HUDEP-2 (cell line): ENCODE results near the gene UBXN11.

Experiments used
- DNase-seq, 76 experiments: peaks; one replicate each; lab custom pipeline; 2025; ENCODE audit not compliant: unreplicated experiment in 76 of 76; lab: John Stamatoyannopoulos, UW

Gene UBXN11

DNA sequence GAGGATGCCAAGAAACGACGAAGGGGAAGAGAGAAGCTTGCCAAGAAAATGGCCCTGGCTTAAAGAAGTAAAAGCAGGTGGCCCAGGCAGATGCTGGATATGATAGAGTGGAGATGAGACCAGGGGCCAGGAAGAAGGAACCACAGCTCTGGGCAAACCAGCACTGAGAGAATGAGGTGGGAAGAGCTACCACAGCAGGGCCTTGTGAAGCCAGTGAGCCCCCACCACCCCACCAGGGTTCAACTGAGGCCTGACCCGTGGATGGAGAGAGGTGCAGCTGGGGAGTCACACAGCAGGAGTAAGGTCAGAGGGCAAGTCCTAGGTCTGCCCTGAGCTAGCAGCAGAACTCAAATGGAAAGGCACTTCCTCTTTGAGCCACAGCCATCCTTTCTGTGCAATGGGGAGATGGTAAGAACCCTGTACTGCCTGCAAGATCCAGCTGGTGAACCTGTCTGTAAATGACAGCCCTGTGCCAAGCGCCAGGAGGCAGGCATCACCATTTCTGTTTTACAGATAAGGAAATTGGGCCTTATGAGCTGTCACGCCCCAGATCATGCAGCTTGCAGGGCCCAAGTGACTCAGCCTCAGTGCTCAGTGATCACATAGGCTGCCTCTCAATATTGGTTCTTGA is 18.0 kb downstream of the UBXN11 start:
- DNase-seq, result peak in 74 of 76 experiments; percentile 30 to 94 (median 82)

DNA sequence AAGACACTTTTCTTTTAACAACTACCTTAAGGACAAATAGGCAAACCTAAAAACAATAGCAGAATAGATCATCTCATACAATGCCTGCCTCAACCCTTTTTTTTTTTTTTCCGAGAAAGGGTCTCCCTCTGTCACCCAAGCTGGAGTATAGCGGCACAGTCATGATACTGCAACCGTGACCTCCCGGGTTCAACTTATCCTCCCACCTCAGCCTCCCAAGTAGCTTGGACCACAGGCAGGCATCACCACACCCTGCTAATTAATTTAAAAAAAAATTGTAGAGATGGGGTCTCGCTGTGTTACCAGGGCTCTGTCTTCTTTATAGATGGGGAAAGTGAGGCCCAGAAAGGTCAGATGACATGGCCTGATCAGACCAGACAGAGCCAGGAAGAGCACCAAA is 18.6 kb downstream of the UBXN11 start:
- DNase-seq, result no peak

DNA sequence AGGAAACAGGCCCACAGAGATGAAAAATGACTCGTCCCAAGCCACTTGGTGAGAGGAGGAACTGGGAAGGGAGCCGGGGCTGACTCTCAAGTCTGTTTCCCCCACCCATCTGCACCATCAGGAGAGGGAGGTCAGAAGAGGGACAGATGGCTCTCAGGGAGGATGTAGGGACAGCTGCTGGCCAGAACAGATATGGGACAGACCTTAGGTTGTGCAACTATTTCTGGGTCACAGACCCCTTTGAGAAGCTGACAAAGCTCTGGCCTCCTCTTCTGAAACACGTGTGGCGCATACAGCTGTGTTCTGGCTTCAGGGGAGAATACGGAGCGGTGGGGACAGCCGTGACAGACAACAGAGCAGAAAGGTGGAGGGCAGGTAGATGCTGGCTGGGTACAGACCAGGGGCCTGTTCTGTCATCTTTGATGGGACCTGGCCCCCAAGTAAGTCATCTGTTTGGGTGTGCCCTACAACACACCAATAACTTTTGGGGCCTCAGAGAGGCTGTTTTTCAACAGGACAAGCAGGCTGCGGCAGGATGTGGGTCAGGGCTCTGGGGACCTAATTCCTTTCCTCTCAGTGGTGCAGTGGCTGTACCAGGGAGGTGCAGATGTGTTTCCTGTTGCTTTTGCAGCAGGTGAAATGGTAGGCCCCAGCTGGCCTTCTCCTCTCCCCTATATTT is 19.3 kb downstream of the UBXN11 start:
- DNase-seq, result no peak

DNA sequence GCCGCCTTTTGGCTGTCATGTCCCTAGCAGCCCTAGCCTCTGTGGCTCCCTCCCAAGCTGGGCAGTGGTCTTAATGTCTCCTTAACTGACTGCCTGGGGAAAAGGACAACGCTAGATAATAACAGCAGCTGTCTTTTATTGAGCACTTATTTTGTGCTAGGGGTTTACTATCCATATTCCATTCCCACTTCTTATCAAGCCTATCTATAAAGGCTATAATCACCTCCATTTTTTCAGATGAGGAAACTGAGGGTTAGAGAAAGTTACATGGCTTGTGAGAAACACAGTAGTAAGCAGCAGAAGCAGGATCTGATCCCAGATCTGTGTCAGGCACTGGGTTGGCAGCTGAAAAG is 20.4 kb downstream of the UBXN11 start:
- DNase-seq, result no peak

DNA sequence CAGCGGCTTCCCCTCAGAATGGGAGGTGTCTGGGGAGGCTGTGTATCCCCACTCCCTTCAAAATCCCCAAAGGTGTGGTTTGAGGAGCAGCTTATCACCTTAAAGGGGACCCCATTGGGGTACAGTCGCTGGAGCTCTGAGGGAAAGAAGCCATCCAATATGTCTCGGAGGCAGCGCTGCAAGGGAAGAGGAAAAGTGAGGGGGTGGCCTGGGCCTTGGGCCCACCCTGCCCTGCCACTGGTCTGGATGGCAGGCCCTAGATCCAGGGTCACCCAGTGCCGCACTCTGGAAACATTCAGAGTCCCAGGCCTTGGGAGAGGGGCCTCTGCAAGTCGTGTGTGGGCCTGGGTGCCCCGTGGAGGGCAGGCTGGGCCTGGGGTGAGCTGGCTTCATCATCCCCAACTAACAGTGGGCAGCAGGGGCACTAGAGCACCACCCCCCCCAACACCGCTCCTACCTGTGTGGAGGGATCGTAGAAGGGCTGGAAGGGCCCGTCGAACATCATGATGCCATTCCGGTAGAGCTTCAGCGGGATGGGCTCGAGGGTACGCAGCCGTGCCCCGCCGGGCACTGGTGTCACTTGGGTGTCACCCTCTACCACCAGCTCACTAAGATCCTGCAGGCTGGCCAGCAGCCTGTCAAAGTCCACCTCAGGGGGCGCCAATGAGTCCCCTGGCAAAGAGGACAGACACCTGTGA is 20.9 kb downstream of the UBXN11 start:
- peak in 61 of 76 experiments; percentile 4 to 73 (median 48) for DNase-seq

DNA sequence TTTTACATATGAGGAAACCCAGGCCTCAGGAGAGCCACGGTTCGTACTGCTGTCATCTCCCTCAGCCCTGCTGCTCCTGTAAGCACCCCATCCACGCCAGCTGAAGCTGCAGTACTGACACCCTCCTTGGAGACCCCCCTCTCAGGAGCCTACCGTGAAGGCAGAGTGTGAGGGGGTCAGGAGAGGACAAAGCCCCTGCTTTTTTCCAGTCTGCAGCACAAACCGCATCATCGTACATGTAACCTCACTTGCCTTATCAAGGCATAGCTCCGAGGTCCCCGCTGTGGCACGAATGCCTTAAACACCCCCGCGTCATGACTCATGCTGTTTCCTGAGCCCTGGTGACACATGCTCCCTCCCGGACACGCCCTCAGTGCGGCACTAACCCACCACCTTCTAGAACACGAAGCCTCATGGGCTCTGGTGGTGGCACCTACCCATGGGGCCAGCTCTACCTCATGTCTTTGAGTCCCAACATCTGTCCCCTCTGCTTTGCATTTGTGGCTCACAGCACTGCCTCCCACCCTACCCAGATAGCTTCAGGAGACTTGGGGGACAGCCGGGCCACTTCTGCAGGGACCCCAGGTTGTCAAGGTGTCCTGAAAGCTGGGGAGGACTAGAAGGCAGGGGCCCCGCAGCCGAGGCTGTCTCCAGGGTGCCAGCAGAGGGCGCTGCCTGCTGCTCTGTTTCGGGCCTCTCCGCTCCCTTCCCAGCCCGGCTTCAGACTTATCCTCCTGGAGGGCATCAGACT is 21.7 kb downstream of the UBXN11 start:
- DNase-seq, result peak in 75 of 76 experiments; percentile 55 to 97 (median 93)

DNA sequence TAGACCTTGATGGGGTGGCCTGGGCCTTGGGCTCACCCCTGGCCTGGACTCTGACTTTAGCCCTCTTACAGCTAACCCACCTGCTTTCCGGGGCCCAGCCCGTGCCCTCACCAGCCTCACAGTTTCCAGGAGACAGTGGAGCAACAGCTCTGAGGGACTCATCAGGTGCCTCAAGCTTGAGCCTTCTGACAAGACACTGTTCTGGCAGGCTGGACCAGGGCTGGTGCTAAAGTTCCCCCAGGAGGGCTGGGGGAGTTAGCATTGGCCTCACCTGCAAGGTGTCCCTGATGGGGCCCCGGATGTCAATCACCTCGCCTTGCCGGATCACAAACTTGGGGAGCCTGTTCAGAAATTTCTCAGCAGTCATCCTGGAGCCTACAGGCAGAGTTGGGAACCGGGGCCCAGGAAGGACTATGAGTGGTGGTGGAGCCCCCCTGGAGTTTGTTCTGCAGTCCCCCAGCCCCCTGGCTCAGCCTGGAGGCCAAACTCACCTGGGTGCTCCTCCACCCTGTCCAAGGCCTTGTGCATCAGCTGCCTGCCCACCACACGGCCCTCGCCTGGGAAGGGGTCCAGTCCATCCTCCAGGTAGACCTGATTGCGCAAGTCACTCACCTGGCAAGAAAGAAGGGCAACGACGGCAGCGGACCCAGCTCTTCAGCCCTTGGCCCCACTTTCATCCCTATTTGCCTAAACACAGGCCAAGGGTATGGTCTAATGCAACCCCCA is 22.4 kb downstream of the UBXN11 start:
- DNase-seq, result peak in 1 of 76 experiments; percentile 30

DNA sequence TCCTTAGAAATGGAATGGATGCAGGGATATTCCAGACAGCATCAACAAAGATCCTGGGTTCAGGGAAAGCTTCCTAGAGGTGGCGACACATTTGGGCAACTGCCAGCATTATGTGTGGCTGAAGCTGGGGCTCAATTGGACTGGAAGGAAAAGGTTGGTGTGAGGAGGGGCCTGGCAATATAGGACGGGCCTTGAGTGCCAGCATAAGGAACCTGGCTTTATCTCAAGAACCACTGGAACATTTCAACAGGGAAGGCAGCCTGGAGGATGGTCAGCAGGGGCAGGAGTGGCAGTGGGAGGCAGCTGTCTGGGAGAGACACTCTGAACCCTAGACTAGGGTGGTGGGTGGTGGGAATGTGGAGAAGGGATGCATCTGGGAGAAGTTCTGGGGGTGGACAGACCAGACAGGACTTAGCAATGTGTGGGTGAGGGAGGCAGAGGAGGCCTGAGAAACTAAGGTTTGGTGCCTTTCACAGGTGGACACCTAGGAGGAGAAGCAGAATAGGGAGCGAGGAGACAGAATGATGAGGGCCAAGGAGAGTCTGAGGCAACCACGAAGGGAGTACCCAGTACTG is 23.1 kb downstream of the UBXN11 start:
- DNase-seq, result peak in 1 of 76 experiments; percentile 11

DNA sequence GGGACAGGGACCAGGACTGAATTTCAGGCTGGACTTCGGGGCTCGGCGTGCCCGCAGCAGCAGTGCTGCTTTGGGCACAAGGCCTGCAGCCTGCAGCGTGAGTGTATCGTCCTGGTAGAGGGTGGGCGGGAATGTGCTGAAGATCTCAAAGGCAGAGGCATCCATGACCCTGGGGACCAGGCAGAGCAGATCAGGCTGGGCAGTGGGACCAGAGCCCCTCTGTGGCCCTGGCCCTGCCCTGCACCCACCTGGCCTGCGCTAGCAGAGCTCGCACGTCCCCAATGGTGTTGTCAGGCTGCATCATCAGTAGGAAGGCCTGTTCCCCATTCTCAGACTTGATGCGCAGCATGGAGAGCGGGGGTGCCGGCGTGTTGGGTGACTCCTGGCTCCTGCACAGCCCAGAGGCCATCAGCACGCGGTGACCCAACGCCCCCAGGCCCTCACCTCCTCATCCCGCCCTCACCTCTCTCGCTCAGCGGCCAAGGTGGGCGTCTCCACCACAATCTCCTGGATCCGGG is 24.0 kb downstream of the UBXN11 start:
- no peak for DNase-seq

DNA sequence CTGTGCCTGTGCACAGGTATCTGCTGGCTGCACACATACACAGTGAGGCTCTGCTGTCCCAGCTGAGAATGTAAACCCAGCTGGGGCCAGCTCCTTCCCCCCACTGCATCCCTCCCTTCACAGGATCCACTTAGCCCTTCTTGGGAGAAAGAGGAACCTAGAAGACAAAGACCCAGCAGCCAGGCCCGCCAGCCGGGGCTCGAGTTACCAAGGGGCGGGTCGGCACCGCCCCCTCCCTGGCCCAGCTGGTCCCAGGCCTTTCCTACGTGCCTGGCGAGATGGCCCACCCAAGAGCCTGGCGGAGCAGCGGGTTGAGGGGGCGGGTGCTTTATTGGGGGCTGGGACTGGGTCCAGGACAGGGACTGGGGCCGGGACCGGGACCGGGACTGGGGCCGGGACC is 24.5 kb downstream of the UBXN11 start:
- peak in 2 of 76 experiments; percentile 8 to 34 for DNase-seq

DNA sequence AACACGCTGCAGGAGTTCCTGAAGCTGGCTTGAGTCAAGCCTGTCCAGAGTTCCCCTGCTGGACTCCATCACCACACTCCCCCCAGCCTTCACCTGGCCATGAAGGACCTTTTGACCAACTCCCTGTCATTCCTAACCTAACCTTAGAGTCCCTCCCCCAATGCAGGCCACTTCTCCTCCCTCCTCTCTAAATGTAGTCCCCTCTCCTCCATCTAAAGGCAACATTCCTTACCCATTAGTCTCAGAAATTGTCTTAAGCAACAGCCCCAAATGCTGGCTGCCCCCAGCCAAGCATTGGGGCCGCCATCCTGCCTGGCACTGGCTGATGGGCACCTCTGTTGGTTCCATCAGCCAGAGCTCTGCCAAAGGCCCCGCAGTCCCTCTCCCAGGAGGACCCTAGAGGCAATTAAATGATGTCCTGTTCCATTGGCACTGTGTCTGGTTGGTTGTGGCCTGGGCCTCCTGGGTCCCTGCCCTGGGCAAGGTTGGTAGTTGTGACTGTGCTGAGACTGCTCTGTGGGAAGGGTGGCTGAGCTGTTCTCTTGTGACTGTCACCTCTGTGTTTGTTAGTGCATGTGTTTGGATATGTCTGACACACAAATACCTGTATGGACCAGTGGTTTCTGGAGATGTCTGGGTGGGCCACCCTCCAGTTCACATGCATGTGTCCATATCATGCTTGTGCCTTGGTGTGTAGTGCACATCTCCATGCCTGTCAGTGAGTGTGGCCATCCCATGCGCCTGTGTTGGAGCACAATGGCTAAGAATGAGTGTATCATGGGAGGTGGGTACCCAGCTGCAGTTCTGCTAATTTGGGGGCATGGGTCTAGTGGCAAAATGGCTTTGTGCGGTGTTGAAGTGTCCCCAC is 25.1 kb downstream of the UBXN11 start:
- no peak for DNase-seq

DNA sequence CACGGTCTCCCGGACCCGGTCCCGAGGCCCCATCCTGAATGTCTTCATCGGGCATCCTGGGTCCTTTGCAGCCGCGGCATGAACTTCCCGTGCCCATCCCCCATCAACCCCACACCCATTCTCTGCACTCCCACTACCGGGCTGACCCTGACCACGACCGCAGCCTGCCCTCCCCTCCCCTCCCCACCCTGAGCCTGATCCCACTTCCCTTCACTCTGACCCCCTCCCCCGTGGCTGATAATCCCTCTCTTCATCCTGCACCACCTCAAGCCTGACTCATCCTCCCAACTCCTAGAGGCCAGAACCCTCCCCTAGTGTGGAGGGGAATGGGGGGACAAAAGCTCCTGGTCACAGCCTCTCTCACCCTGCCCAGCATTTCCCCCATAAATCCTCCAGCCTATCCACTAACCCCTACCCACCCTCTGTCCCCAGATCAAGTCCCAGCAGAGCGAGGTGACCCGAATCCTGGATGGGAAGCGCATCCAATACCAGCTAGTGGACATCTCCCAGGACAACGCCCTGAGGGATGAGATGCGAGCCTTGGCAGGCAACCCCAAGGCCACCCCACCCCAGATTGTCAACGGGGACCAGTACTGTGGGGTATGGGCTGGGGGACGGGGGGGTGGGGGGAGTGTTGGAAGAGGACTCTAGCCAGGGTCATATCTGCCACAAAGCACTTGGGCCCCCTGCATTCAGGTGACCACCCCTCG is 25.9 kb downstream of the UBXN11 start:
- DNase-seq, result peak in 3 of 76 experiments; percentile 17 to 28 (median 19)

DNA sequence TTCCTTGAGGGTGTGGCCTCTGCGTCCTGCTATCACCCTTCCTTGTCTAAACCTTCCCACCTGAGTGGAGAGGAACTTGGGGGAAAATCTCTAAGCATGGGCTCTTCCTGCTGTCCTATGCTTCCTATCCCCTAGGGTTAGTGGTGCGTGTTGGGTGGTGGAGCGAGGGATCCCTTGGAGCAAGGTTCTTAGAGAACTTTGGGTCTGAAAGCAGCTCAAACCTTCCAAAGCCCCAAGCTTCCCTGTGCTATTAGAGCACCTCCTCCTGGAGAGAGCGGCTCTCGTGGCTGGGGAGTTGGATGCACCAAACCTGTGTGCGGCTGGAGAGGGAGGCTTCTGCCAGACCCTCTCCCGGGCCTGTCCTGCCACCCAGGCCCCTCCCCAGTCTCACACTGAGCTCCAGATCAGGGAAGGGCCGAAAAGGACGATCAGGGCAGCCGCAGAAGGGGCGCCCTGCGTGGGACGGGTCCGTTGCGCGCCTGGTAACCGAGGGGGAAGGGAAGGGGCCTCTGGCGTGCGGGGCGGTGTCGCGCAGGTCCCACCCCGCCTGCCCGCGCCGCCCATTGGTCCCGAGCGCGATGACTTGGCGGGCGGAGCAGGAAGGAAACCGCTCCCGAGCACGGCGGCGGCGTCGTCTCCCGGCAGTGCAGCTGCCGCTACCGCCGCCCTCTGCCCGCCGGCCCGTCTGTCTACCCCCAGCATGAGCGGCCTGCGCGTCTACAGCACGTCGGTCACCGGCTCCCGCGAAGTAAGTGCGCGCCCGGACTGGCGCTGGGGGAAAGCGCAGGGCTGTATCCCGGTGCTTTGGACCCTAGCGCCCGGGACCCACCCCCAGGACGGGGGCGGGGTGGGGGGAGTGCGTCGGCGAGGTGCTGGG is 26.7 kb downstream of the UBXN11 start, which contains the start of gene SH3BGRL3:
Gene SH3BGRL3 (plus strand): TSS at position 631 of the 877 bp plus-strand sequence. CDS start 70 bp downstream, at position 701.
- DNase-seq, result peak in 72 of 76 experiments; percentile 14 to 87 (median 70)

DNA sequence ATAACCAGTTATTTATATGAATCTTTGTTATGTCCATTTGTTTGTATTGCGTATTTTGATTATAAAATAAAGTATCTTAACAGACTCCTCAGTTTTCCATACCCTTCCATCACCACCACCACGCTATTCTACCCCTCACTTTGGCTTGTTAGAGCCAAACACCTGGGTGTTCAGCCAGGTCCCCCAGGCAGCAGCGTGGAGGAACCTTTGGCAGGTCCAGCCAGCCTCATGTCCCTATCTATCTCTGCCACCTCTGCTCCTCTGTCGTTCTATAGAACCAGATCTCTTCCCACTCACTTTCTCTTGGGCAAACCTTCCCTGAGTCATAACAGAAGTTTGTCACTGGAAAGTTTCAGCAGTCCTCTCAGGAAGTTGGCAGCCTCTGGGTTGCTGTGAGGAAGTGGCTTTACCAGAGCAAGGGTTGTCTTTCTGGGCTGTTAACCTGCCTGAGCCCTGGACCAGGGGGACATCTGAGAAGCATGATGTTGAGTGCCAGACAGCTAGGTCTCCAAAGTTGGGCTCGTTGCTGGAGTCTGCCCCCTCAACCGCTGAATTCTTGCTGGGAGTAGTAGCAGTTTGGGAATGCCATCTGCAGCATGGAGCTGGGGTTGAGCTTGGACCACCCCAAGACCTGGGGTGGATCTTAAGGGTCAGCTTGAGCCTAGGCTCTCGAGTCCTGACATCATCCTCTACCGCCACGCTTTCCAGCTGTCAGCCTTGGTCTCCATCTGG is 27.5 kb downstream of the UBXN11 start:
- peak in 14 of 76 experiments; percentile 14 to 51 (median 22) for DNase-seq

DNA sequence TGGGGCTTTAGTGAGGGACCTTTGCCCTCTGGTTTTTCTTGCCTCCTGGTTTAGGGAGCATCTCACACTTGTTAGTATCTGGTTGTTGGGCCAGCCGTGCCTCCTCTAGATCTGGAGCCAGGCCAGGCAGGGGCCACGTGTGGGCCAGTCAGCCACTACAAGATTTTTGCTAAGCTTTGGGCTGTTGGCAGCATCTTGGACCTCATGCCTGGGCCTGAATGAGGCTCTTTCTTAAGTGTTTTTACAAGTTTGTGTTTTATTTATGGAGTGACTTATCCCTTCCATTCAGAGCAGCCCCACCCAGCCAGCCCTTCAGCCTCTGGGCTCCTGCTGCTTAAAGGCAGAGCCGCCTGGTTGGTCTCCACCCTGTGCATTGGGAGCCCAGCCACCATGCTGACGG is 28.1 kb downstream of the UBXN11 start:
- peak in 72 of 76 experiments; percentile 27 to 85 (median 64) for DNase-seq

DNA sequence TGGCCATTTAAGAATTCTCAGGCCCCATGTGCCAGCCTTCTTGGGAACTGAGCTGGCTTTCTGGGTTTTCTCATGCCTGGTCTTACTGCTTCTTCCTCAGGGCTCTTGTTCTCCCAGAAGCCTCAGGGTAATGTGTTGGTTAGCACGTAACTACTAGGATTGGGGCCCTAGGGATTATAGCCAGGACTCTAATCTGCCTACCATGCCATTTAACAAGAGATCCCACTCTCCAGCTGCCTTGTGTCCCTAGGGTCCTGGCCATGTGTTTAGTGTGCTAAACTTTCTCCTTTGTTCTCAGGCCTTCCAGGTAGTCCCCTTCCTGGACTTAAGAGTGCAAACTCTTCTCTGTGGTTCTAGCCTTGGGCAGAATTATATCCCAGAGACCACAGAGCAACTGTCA is 28.7 kb downstream of the UBXN11 start:
- no peak for DNase-seq
